SIG-M5 (cell line): ENCODE data around the gene TMA7.
"Not testable (repeated sequence)": the region's sequence is repeated elsewhere in the genome, so short reads cannot be mapped to it uniquely, and the experiment has no call there.

Source experiments
- DNase-seq: peaks from one replicate; lab custom pipeline; 2025; lab: John Stamatoyannopoulos, UW

Gene TMA7

DNA sequence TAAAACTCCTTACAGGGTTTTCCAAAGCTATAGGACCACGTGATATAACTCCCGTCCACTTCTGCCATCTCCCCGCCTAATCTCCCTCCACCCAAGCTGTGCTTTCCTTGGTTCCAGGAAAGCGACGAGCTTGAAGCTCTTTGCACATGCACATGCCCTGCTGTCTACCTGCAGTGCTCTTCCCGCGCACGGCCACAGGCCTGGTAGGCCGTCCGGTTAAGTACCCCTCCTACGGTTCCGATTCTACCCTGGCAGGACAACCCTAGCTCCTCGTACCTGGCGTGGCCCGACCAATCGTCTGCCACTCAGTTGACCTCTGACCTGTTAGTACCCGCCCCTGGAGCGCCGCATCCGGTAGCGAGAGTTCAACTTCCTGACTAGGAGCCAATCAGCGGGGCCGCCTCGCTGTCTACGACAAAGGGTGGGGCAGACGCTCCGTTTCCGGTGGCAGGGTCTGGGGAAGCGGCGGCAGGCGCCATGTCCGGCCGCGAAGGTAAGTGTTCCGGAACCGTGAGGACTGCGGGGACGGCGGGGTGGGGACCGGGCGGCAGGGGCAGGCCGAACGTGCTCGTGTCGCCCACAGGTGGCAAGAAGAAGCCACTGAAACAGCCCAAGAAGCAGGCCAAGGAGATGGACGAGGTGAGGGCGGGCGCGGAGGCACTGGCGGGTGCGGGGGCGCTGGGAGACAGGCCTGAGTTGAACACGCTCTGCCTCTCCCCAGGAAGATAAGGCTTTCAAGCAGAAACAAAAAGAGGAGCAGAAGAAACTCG, at the start of gene TMA7, which contains the start of gene CCDC51:
Gene TMA7, plus strand, starts transcription at position 438 of the 770 bp plus-strand sequence. Its CDS starts 40 bp downstream, at position 478.
Gene CCDC51, minus strand, starts transcription at position 300 of the 770 bp plus-strand sequence. CDS start 4,991 bp downstream, outside the sequence.
- DNase-seq = peak; percentile 84

DNA sequence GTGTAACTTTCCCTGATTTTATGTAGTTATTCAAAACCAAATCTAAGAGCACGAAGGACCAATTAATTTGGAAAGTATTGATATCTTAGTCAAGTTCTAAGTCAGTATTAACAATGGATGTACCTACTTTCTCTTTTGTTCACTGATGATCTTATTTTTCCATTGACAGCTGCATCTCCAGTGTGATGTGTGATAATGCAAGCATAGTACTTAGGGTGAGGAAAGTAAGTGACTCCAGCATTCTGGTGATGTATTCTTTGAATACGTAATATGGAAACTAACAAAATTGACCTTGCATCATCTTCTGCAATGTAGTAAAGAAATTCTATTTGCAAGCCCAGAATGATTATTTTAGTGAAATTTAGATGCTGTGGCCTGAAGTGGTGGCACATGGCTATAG, 45.7 kb upstream of the TMA7 start:
- no peak for DNase-seq

DNA sequence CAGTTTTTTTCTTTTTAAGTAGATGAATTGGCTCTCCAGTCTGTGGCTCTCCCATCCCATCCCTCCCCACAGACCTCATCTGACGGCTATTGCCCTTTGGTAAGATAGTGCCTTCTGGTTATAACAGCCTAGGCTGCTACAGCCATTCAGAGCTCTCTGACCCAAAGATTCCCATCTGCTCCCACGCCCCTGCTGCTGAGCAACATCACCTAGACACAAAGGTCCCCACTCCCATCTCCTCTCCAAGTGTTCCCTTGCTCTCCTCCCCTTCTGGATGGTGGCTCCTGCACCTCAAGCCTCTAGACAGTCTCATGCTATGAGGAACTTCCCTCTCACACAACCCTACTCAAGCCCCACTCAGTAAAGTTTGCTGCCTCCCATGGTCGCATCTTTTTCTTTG, 44.3 kb upstream of the TMA7 start:
- no peak for DNase-seq

DNA sequence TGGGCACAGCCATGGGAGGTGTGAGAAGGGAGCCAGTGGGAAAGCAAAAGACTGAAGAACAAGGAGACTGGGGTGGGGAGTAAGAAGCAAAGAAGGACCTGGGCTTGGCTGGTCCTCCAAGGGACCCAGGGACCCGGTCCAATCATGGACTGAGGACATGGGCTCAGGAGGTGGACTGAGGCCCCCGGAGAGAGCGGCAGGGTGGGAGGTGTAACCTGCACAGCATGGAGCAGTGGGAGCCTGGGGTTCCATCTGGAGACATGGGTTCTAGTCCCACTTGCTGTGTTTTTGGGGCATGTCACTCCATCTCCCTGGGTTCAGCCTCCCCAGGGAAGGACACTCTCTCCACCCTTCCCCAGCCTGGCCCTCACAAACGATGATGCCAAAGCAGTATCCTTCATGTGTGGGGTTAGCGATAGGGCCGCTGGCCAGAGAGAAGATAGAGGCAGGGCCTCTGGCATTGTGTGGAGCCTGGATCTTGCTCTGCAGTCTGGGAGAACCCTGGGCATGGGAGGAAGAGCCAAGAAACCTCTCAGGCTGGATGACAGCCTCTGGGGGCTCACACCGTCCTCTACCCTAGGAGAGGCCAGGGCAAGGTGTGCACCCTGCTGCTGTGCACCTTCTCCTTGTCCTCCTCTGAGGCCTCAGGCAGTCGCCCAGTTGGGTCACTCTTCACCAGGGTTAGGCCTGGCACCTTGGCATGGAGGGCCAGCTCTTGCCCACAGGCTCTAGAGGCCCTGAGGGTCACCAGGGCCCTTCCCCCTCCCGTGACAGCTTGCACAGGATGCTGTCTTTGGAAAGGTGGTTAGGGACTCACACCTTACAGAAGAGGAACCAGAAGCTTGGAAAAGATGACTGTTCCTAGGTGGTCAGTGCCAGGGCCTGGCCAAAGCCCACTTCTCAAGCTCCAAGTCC, 42.0 kb upstream of the TMA7 start:
- DNase-seq = no peak

DNA sequence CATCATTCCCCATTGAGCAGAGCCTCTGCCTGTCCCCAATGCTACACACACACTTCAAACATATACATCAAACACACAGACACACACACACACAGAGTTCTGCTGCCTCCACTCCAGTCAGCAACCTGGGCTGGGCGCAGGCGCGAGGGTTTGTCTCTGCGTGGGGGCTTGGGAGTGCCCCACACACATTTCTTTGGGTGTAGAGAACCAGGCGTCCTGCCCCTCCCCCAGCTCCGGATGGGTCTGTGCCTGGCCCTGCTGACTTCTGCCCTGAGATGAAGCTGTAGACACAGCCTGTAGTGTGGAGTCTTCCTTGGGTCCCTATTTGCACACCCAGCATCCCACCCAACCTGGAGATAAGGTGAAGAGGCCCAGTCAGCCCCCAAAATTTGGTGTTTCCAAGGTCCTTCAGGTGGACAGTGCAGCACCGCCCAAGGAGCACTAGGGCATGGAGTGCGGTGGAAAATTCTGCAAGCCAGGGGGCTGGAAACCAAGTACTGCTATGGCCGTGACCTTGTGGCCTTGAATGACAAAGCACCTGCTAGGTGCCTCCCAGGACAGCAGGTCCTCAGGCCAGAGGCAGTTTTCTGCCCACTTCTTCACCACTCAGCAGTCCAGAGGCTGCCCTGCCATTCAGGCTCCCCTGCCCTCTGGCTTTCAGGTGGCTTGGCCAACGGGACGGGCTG, 41.2 kb upstream of the TMA7 start:
- no peak for DNase-seq

DNA sequence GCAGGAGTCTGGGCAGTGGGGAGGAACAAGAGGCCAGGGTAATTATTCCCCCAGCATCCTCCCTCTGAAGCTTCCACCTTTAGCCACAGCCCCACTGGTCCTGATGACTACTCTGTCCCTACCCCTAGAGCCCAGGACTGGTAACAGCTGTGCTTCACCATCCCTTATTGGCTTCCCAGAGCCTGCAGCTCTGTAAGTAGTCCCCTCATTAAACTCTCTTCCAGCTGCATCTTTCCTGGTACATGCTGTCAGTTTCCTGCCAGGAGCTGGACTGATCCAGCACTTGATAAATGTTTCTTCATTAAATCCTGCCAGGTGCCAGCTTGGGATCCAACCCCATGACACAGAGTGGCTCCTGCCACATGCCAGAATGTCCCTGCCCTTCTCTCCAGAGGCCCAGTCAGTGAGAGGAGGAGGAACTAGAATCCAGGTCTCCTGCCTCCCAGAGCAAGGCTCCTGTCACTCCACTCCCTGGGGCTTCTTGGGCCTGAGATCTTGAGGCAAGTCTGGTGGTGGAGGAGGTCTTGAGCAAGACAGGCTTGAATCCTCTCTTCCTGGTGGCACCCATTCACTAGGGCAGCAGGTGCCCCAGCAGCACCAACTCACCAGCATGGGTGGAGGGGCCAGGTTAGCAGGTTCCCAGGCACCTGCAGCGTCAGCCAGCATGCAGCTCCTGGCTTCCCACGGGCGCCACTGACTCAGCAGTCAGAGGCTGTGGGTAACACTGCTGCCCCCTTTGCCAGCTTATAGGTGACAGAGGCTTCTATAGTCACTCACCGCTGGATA, 40.5 kb upstream of the TMA7 start:
- no peak for DNase-seq

DNA sequence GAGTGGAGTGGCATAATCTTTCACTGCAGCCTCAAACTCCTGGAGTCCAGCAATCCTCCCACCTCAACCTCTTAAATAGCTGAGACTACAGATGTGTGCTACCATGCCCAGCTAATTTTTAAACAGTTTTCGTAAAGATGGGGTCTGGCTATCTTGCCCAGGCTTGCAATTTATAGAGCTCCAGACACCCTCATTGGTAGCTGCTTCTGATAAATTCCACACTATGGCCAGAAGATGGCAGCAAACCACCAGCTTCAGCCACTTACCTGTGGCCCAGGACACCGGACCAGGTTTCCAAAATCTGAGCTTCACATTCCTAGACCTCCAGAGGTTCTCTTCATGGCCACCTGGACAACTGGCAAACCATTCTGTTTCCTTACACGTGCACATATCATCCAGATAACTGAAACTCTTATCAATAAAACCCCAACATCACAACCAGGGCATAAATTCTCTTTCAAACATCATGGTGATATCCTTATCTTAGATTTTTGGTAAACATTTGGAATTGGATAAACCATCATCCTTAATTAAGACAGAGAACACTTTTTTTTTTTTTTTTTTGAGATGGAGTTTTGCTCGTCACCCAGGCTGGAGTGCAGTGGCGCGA, 39.1 kb upstream of the TMA7 start:
- no peak for DNase-seq

DNA sequence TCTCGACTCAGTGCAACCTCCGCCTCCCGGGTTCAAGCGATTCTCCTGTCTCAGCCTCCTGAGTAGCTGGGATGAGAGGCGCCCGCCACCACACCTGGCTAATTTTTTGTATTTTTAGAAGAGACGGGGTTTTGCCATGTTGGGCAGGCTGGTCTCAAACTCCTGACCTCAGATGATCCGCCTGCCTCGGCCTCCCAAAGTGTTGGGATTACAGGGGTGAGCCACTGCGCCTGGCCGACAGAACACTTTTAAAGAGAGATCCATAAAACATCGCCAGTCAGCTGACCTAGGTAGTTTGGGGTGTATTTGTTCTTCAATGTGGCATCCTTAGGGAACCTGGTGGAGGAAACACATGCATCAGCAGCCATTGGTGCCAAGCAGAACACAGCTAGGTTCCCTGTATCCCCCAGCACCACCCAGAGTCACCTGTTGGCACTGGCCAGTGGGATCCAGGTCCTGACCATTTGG, 38.6 kb upstream of the TMA7 start:
- DNase-seq = not testable (repeated sequence)

DNA sequence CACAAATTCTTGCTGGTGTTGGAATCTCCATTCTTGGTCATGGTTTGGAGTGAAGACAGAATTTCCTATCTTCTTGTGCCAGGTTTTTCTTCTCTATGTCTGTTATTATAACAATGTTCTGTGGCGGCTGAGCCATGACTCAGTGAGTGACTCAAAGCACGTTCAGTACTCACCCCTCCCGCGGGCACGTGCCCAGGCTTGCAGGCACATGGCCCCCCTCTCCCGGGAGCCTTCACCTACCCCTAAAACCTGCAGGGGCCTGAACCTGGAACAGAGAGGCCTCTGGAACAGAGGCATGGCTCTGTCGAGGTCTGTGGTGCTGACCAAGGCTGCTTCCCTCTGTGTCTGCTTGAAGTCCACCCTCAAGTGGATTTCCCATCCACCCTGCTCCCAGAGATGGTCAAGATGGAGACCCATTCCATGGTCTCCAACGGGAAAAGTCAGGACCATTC, 37.8 kb upstream of the TMA7 start:
- DNase-seq = no peak

DNA sequence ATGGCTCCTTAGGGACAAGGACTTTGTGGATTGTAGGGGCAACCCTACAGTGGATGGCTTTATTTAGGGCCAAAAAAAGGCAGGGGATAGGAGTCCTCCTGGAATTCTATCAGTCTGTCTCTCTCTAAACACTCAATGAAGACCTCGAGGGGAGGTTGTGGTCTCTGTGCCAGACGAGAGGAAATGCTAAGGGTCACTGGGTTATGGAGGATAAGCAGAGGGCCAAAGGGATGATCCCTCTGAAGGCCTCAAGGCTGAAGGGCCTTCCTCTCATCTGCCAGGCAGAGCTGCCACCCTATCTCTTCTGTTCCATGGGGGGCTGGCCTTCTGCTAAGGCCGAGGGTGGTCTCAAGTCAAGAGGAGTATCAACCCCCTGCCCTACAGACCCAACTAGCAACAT, 37.1 kb upstream of the TMA7 start:
- no peak for DNase-seq

DNA sequence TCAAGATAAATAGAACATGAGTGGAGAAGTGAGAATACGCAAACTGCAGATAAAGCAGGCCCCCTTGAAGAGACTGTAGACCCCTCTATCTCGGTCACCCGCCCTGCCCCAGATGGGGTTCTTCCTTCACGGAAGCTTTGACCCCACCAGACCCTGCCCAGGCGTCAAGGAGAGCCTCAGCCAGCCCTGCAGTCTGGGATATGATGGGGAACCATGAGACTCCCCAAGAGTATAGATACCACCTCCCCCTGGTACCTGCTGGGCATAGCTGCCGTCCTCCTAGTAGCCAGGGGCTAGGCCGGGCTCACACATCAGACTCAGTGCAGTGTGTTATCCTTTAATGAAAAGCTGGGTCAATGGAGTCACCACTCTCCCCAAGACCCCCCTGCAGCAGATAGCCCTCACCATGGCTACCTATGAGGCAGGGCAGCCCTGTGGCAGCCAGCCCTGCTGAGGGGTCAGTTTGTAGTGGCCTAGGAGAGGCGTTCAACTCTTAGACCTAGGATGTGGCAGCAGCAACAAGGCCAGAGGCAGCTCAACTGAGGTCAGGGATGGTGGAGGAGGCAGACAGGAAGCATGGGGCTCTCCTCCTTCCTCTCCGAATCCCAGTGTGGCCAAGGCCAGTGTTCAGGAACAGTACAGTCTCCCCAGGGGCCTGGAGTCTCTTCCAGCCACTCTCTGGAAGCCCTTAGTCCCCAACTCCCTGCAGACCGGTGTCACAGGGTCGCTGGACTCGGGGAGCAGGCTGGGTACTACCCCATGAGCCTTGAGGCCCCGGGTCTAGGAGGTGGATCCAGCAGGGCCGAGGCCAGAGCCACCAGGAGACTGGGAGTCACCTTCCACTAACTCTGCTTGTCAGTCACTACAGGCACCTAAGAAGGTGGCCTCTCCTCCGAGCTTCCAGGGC, 36.3 kb upstream of the TMA7 start:
- no peak for DNase-seq

DNA sequence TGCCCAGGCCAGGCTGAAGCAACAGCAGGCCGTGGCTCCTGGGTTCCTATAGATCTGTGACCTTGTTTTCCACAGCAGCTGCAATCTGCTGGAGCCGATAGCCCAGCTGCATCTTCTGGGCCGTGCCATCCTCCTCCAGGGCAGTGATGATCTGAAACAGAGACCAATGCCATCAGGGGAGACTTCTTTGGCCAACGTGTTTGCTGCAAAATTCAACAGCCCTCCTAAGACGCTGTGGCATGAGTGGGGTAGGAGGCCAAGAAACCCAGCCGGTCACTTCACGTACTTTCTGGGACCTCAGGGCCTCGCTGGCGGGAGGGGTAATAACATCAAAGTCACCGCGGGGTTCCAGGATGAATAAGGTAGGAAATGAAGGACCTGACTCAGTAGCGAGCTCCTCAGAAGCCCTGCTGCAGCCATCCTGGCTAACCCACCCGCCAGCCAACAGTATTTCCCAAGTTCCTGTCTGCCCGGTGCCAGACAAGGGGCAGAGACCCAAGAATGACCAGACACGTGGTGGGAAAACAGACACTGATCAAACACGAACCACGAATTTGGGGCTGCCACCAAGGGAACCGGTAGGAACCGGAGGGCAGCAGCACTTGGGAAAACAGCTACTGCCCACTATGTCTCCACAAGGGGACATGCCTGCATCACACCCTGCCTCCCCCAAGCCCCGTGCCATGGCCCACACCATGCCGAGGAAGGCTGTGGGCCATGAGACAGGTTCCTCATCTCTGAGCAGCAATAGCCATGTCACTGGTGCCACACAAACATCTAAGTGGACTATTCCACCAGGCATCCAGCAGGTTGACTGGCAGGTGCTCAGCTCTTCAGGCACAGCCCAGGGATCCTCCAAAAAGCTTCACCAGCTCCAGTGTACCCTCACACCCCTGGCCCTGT, 35.4 kb upstream of the TMA7 start:
- no peak for DNase-seq

DNA sequence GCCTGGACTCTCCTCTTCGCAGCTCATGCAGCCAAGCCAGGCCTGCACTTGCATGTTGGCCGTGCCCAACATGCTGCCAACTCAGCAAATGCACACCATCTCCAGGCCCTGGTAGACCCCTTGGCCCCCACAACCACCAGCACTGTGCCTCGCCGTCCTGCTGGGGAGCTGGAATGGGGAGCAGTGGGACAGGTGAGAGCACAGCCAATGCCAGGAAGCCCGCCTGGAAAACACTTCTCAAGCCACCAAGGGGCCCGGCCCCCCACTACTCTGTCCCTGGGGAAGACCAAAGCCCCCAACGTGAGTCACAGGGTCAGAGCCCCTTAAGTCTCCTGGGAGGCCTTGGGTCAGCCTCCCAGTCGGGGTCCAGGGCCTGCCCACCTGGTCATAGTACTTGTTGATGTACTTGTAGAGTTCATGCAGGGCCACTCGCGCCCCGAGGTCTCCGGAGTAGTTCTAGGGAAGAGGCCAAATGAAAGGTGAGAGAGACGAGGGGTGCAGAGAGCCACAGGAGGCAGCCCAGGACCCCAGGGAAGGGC, 34.6 kb upstream of the TMA7 start:
- no peak for DNase-seq

DNA sequence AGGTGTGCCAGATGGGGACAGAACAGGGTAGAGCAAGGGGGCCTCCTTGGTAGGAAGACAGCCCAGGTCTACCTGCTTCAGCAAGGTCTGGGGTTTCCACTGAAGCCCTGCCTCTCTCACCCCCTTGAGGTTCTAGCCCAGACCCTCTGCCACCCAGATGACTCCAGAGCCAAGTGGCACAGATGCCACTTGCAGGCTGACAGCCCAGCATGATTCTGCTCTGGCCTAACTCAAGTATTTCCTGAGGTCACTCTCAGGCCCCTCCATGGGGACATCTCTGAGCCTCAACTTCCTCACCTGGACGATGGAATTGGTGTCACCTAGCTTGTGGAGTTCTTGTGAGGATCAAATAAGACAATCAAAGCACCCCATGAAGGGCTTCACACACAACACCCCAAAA, 34.1 kb upstream of the TMA7 start:
- no peak for DNase-seq

DNA sequence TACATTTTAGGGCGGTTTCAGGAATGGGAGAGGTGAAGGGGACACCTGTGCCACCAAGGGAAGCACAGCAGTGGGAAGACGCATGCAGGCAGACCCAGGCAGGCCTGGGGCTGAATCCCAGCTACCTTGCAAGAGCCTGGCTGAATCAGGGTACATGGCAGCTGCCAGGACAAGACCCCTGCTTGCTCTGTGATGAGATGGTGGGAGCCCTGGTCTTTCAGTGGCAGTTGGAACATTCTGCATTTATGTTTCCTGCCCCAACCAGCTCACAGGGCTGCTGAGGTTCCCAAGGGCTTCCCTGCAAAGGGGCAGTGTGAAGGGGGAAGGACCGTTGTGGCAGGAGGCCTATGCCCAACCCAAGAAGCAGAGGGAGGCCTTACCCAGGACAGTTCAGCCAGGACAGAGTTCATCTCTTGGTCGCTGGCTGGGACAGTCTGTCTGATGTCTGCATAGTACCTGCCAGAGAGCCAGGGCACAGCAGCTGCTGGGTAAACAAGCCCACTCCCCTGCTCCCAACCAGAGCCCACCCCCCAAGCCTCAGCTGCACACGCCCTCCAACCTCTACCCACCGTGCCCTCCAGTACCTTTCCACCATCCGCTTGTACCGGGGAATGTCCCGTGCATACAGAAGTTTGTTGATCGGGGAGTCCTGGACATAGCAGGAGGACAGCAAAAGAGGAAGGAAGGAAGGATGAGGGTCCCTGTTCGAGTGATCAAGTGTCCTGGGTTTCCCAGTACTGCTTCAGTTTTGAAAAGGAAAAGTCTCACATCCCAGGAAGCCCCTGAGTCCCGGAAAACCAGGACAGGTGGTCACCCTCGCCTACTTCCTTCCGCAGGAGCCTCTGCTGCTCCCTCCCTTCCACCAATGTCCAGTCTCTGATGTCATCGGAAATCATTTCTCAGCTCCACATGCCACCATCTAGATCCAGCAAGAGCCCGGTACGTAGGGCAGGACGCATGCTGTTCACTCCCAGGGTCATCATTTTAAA, 33.3 kb upstream of the TMA7 start:
- no peak for DNase-seq

DNA sequence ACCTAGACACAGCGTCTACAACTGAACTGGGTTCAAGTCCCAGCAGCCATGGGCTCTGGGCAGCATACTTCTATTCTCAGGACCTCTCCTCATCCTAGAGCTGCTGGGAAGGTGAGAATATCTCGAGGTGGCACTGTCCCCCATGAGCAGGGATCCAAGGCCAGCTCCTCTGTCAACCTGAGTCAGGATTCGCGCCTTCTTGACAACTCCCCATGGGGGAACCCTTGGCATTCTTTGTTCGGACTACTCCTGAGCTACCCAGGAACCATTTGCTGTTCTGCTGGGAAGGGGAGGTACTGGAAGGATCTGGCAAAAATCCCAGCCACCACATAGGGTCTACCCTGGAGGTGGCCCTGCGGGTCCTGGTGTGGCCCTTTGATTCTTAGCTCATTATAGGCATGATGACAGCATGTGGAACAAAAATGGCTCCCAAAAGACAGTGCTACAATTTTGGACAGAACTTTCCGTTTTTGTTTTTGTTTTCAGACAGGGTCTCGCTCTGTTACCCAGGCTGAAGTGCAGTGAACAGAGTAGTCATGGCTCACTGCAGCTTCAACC, 32.4 kb upstream of the TMA7 start:
- DNase-seq = no peak

DNA sequence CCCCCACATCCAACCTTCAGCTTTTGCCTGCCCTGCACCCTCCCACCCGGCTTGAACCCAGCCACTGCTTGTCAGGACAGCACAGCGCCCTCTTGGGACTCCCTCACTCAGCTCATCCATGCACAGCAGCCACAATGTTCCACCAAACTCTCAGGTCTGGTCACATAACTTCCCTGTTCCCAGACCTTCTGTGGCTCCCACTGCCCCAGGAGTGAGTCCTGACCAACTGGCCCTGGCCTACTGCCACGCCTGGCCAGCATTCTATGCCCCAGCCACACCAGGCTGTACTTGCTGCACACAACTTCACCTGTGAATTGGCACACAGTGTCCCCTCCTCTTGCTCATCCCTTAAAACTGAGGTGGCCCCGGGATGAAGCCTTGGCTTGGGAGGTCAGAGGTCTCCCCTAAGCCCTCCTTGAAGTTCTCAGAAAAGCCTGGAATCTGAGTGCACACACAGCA, 31.2 kb upstream of the TMA7 start:
- no peak for DNase-seq
